CD14-positive monocyte (primary cell): ENCODE measurements around the gene SERPINE1. TPM values are rescaled to one million over a fixed set of nuclear protein-coding genes. Genes with fewer than 3 reads are reported as not detected.

Experiments used
- DNase-seq, 3 donors: peaks; one replicate each; pipeline ENCODE4 v3.0.0-alpha.2; 2011 to 2022
- H2AFZ ChIP-seq: 2 replicates; pipeline ENCODE4 v1.6.0; 2012; ENCODE audit warnings: mild to moderate bottlenecking, low read depth, low read length, inconsistent platforms; ENCODE audit not compliant: insufficient read depth, poor library complexity, severe bottlenecking
- H3K27ac ChIP-seq, 2 donors: 1 replicate in 1 of 2; 2 replicates in 1 of 2; pipeline ENCODE4 v1.5.1; 2012 to 2013; ENCODE audit warnings: low read length in 2 of 2, control low read depth in 1 of 2, inconsistent platforms in 1 of 2, low read depth in 1 of 2, mild to moderate bottlenecking in 1 of 2
- H3K27me3 ChIP-seq, 2 donors: one replicate each; pipeline versions ENCODE4 v1.6.0 to v1.6.1; 2011 to 2013; ENCODE audit warnings: low read length in 2 of 2; ENCODE audit not compliant: control insufficient read depth in 2 of 2, insufficient read depth in 2 of 2
- H3K36me3 ChIP-seq, 2 donors: replicated peaks in 1 of 2; 1 replicate in 1 of 2; 2 replicates in 1 of 2; pipeline versions ENCODE4 v1.5.1 to v1.6.1; 2012 to 2013; ENCODE audit warnings: low read length in 2 of 2, control low read depth in 1 of 2, inconsistent platforms in 1 of 2, mild to moderate bottlenecking in 1 of 2; ENCODE audit not compliant: insufficient read depth in 2 of 2, control insufficient read depth in 1 of 2
- H3K4me1 ChIP-seq, 2 donors: 1 replicate in 1 of 2; 2 replicates in 1 of 2; pipeline versions ENCODE4 v1.5.1 to v1.6.1; 2012 to 2013; ENCODE audit warnings: low read length in 2 of 2, control low read depth in 1 of 2, inconsistent platforms in 1 of 2, mild to moderate bottlenecking in 1 of 2, moderate library complexity in 1 of 2; ENCODE audit not compliant: insufficient read depth in 2 of 2, control insufficient read depth in 1 of 2
- H3K4me2 ChIP-seq: replicated peaks from 2 replicates; pipeline ENCODE3; 2012; ENCODE audit warnings: low read length, moderate library complexity, mild to moderate bottlenecking; ENCODE audit not compliant: poor library complexity, severe bottlenecking; ENCODE audit errors: extremely low read depth
- H3K4me3 ChIP-seq, 3 experiments: fragments of 200-600 bp in 1 of 3; sonication (generic) in 1 of 3; replicated peaks in 1 of 3; 1 replicate in 2 of 3; 2 replicates in 1 of 3; pipeline ENCODE4 v1.5.1; 2011 to 2013; ENCODE audit warnings: low read length in 3 of 3, mild to moderate bottlenecking in 3 of 3, control low read depth in 2 of 3, low read depth in 2 of 3, inconsistent platforms in 1 of 3, moderate library complexity in 1 of 3
- H3K79me2 ChIP-seq: 2 replicates; pipeline ENCODE4 v1.6.0; 2012; ENCODE audit warnings: mild to moderate bottlenecking, control low read depth, inconsistent platforms, low read length, moderate library complexity; ENCODE audit not compliant: insufficient read depth
- H3K9ac ChIP-seq: 2 replicates; pipeline ENCODE4 v1.6.0; 2017; ENCODE audit warnings: low read length, mild to moderate bottlenecking; ENCODE audit not compliant: insufficient read depth, poor library complexity, severe bottlenecking
- H3K9me3 ChIP-seq, 2 donors: replicated peaks in 1 of 2; 1 replicate in 1 of 2; 2 replicates in 1 of 2; pipeline versions ENCODE4 v1.5.1 to v1.6.1; 2012 to 2013; ENCODE audit warnings: low read length in 2 of 2, control low read depth in 1 of 2; ENCODE audit not compliant: control insufficient read depth in 1 of 2, insufficient read depth in 1 of 2
- H4K20me1 ChIP-seq: 2 replicates; pipeline ENCODE4 v1.6.0; 2012; ENCODE audit warnings: mild to moderate bottlenecking, low read length, control low read depth, moderate library complexity; ENCODE audit not compliant: insufficient read depth
- H3K27ac Mint-ChIP-seq, 7 donors: one replicate each; pipeline ENCODE4 v1.8.0; 2020; ENCODE audit warnings: mild to moderate bottlenecking in 7 of 7, mixed read lengths in 7 of 7, moderate library complexity in 6 of 7, inconsistent platforms in 2 of 7
- H3K27me3 Mint-ChIP-seq, 3 donors: one replicate each; pipeline ENCODE4 v1.8.0; 2021 to 2022; ENCODE audit warnings: low read depth in 3 of 3, mild to moderate bottlenecking in 3 of 3, mixed read lengths in 3 of 3, moderate library complexity in 3 of 3, inconsistent platforms in 1 of 3
- H3K36me3 Mint-ChIP-seq, 2 donors: one replicate each; pipeline ENCODE4 v1.8.0; 2020; ENCODE audit warnings: mixed read lengths in 2 of 2, inconsistent platforms in 1 of 2, mild to moderate bottlenecking in 1 of 2
- H3K4me1 Mint-ChIP-seq: one replicate; pipeline ENCODE4 v1.8.0; 2020; ENCODE audit warnings: mild to moderate bottlenecking, mixed read lengths
- H3K4me3 Mint-ChIP-seq, 2 donors: one replicate each; pipeline ENCODE4 v1.8.0; 2020; ENCODE audit warnings: mild to moderate bottlenecking in 2 of 2, mixed read lengths in 2 of 2, moderate library complexity in 1 of 2
- H3K9me3 Mint-ChIP-seq, 7 donors: one replicate each; pipeline ENCODE4 v1.8.0; 2020 to 2022; ENCODE audit warnings: mixed read lengths in 7 of 7, mild to moderate bottlenecking in 6 of 7, moderate library complexity in 6 of 7, inconsistent platforms in 2 of 7
- CTCF ChIP-seq: fragments of 200-600 bp; IDR thresholded peaks from one replicate; pipeline ENCODE4 v1.8.0; 2022; ENCODE audit warnings: antibody characterized with exemption, mild to moderate bottlenecking
- WGBS: methylation state at CpG from one replicate; pipeline ENCODE4 v1.1.5; 2013; ENCODE audit warnings: missing lambda C conversion rate; ENCODE audit not compliant: insufficient coverage; 5-methylcytosine and 5-hydroxymethylcytosine counted together
- intact Hi-C, 2 donors: fragments of 100-400 bp; cut with micrococcal nuclease; formaldehyde crosslinking; loops; one replicate each; pipeline versions ENCODE4 v1.15.0 to v1.15.1; 2023
- polyA plus RNA-seq, 3 donors: library from polyadenylated mRNA; depleted of rRNA in 1 of 3; unstranded in 2 of 3; stranded (reverse) in 1 of 3; fragments of 300-500 nt in 2 of 3; fragments of >200 nt in 1 of 3; fragmentation: Illumina TruSeq in 2 of 3; gene quantifications; 1 replicate in 2 of 3; 2 replicates in 1 of 3; pipeline ENCODE4 v1.2.3, GENCODE V29; 2012 to 2021

SERPINE1 gene
- polyA plus RNA-seq, 3 donors, result 0.07 to 0.21 (median 0.16) TPM

DNA sequence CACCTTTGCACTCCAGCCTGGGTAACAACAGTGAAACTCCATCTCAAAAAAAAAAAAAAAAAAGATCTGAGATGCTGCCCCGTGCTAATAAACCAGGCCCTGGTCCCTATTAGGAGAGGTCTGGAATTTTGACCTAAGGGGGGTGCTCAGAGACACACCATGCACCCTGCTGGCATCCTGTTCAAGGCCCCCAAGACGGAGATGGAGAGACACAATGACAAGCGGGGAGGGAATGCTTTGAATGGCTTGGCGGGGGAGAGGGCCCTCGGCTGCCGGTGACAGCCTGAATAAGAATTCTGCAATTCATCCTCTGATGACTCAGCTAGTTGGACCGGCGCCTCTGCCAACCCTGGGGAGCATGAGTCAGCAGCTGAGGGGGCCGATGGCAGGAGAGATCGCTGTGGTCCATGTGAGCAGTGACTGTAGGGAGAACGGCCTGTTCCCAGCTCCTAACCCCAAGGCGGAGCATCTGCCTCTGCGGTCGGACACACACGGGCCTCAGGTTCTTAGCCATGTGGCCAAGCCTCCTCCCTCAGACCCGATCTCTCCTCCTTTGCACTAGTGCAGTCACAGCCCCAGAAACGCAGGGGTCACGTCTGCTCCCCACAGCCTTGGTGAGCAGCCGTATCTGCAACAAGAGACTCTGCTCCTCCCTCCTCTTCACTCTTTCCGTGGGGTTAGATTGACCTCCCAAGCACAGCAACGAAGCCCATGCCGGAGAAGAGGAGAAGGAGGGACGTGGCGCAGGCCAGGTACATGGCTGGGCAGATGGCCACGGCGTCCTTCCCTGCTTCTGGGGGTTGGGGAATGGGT lies 26.7 kb upstream of the SERPINE1 start:
- Histone ChIP-seq H3K27me3 (peaks cover 2 to 16% of the 10 kb centered on the region in 2 donors), H3K4me2 (peak overlapping the region; percentile 58), H3K4me1 (peaks cover 12% of the 10 kb centered on the region in 2 donors), H2AFZ (no peak overlapping the region), H3K4me3 (peak overlapping the region in 1 of 3 experiments; percentile 15), H4K20me1 (peaks cover 24% of the 10 kb centered on the region), H3K79me2 (no peaks in the 10 kb centered on the region), H3K27ac (no peak overlapping the region), H3K9ac (peak overlapping the region; percentile 10), H3K36me3 (no peaks in the 10 kb centered on the region), H3K9me3 (no peaks in the 10 kb centered on the region)
- whole genome bisulfite sequencing, result 2% methylated on average over 17 of the region's 26 CpGs
- Mint-ChIP-seq H3K9me3 (peaks cover 0 to 2% (median 0%) of the 10 kb centered on the region in 7 donors), H3K27ac (peak overlapping the region in 4 of 7 donors; percentile 51 to 70 (median 62)), H3K4me3 (peak overlapping the region in 1 of 2 donors; percentile 67), H3K4me1 (peaks cover 16% of the 10 kb centered on the region), H3K27me3 (peaks cover 14 to 37% (median 18%) of the 10 kb centered on the region in 3 donors), H3K36me3 (no peaks in the 10 kb centered on the region)
- intact Hi-C loops, result loop anchor here (5.0 kb wide), 1 partner anchor 37 kb away; no protein-coding TSS in a partner anchor
- peak; percentile 84 to 93 (median 88) for DNase-seq
- TF ChIP-seq CTCF, result no peak

DNA sequence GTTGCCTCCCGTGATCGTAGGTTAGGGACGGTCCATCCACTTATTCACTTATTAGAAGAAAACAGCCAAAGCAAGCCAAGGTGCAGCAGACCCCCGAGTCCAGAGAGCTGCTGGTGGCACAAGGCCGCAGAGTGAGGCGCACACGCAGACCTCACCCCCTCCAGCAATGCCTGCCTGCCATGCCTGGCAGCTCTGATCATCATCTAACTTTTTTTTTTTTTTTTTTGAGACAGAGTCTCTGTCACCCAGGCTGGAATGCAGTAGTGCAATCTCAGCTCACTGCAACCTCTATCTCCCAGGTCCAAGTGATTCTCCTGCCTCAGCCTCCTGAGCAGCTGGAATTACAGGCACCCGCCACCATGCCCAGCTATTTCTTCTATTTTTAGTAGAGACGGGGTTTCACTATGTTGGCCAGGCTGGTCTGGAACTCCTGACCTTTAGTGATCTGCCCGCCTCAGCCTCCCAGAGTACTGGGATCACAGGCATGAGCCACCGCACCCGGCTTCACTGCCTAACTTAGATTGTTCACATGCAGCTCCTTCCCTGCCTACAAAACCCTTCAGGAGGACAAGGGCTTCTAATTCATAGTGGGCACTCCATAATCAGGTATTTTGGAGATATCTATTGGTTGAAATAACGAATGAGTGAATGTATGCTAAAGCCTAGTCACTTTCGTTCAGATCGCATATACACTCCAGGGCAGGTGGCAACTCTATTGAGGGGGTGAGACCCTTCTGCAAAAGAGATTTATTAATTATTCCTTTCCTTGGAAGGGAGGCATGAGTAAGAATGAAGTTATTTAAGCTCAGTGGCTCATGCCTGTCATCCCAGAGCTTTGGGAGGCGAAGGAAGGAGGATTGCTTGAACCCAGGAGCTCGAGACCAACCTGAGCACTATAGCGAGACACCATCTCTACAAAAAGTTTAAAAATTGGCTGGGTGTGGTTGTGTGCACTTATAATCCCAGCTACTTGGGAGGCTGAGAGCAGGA lies 25.8 kb upstream of the SERPINE1 start:
- H3K79me2 ChIP-seq, result no peaks in the 10 kb centered on the region
- H3K4me1 ChIP-seq, result peaks cover 12 to 13% of the 10 kb centered on the region in 2 donors
- H3K27me3 ChIP-seq, result peaks cover 2 to 16% of the 10 kb centered on the region in 2 donors
- Mint-ChIP-seq H3K27me3 (peaks cover 14 to 37% (median 15%) of the 10 kb centered on the region in 3 donors), H3K9me3 (peaks cover 0 to 2% (median 0%) of the 10 kb centered on the region in 7 donors), H3K36me3 (no peaks in the 10 kb centered on the region), H3K4me3 (peak overlapping the region in 1 of 2 donors; percentile 67), H3K4me1 (peaks cover 16% of the 10 kb centered on the region), H3K27ac (no peak overlapping the region)
- no peak overlapping the region for H3K4me3 ChIP-seq
- no peak overlapping the region for H3K27ac ChIP-seq
- no peak for TF ChIP-seq CTCF
- intact Hi-C loops, result loop anchor here (5.0 kb wide), 1 partner anchor 36 kb away; no protein-coding TSS in a partner anchor
- no peak for DNase-seq
- H3K4me2 ChIP-seq, result no peak overlapping the region
- H3K9ac ChIP-seq, result no peak overlapping the region
- peaks cover 15% of the 10 kb centered on the region for H4K20me1 ChIP-seq
- no peak overlapping the region for H2AFZ ChIP-seq
- 95% methylated on average over 7 of the region's 18 CpGs for WGBS
- no peaks in the 10 kb centered on the region for H3K9me3 ChIP-seq
- H3K36me3 ChIP-seq, result no peaks in the 10 kb centered on the region
